Calu3 (cell line): ENCODE data around the gene PSMC3. TPM values are rescaled to one million over a fixed set of nuclear protein-coding genes. Genes with fewer than 3 reads are reported as not detected.

Experiments used
- BruUV-seq: library from RNA; stranded (reverse); fragments of 400-500 nt; replicated peaks from 2 replicates; lab custom pipeline; 2021; lab: Mats Ljungman, UMichigan
- CTCF ChIA-PET: fragments of 300-600 bp; sonication (Branson Sonifier 250); formaldehyde crosslinking; loops from one replicate; lab custom pipeline; 2022; ENCODE audit warnings: antibody characterized with exemption; lab: Charles Lee
- DNase-seq: peaks from one replicate; pipeline ENCODE4 v3.0.0; 2022
- H3K27ac Mint-ChIP-seq: one replicate; pipeline ENCODE4 v1.8.0; 2022; ENCODE audit warnings: mixed read lengths; ENCODE audit not compliant: unreplicated experiment
- H3K27me3 Mint-ChIP-seq: one replicate; pipeline ENCODE4 v1.8.0; 2022; ENCODE audit warnings: mixed read lengths; ENCODE audit not compliant: unreplicated experiment
- H3K36me3 Mint-ChIP-seq: one replicate; pipeline ENCODE4 v1.8.0; 2022; ENCODE audit warnings: mild to moderate bottlenecking, moderate library complexity, mixed read lengths; ENCODE audit not compliant: insufficient read depth, unreplicated experiment
- H3K4me1 Mint-ChIP-seq: one replicate; pipeline ENCODE4 v1.8.0; 2022; ENCODE audit warnings: mild to moderate bottlenecking, low read depth, mixed read lengths; ENCODE audit not compliant: unreplicated experiment
- H3K4me3 Mint-ChIP-seq: one replicate; pipeline ENCODE4 v1.8.0; 2022; ENCODE audit warnings: mild to moderate bottlenecking, low read depth, moderate library complexity, mixed read lengths; ENCODE audit not compliant: unreplicated experiment
- H3K9me3 Mint-ChIP-seq: one replicate; pipeline ENCODE4 v1.8.0; 2022; ENCODE audit warnings: low read depth, mixed read lengths; ENCODE audit not compliant: unreplicated experiment
- CTCF ChIP-seq: fragments of 200-600 bp; IDR thresholded peaks from one replicate; pipeline ENCODE4 v1.8.0; 2022; ENCODE audit warnings: antibody characterized with exemption; ENCODE audit not compliant: unreplicated experiment
- intact Hi-C: fragments of 100-400 bp; cut with micrococcal nuclease; formaldehyde crosslinking; loops from one replicate; pipeline ENCODE4 v1.10.0; 2022; ENCODE audit not compliant: unreplicated experiment
- total RNA-seq: library from RNA; stranded (reverse); gene quantifications from 2 replicates; pipeline ENCODE4 v1.2.3, GENCODE V29; 2022

PSMC3 gene
- total RNA-seq, 1 experiment from 2014 or later, result 173 TPM

- Mint-ChIP-seq H3K36me3 (no peaks in the 10 kb centered on the region), H3K27me3 (peaks cover 8% of the 10 kb centered on the region), H3K4me3 (no peak overlapping the region), H3K4me1 (no peaks in the 10 kb centered on the region), H3K27ac (no peak overlapping the region), H3K9me3 (no peaks in the 10 kb centered on the region)
- TF ChIP-seq CTCF, result no peak
- no TSS peak for BruUV-seq
- CTCF ChIA-PET, result no interaction called here
- intact Hi-C loops, result no loop called here
- DNase-seq, result no peak
Measured at GRCh38 chr11:47389577-47390421, 36.4 kb downstream of the PSMC3 start.

DNA sequence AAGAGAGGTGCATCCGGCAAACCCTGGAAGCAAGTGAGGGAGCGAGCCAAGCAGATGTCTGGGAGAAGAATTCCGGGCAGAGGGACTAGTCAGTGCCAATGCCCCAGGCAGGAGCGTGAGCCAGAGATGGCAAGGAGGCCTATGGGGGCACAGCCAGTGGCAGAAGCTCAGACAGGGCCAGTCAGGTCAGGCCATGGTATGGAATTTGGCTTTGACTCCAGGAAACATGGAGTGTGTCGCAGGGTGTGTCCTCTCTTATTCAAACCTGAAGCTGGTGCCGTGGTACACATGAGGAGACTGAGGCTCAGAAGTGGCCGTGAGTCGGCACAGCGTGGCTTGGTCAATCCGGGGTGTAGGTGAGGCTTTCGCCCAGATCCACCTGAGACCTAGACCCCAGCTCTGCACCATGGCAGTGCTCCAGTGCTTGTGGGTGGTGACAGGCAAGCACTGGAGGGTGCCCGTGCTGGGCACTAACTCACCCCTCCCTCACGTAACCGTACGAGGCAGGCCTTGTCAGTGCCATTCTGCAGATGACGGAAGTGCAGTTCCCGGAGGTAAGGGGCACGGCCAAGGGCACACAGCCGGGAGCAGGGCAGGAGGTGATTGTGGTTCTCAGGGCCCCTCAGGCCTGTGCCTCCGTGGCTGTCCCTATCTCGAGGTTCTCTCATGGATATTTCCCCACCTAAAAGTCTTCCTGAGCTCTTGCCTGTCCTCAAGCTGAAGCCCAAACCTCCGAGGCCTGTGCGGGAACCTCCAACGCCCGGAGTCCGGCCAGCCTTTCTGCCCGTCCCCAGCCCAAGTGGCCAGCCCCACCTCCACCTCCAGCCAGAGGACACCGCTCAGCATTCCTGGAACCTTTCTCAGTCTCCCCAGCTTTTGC lies 37.3 kb downstream of the PSMC3 start:
- H3K9me3 Mint-ChIP-seq, result no peaks in the 10 kb centered on the region
- intact Hi-C loops, result no loop called here
- H3K36me3 Mint-ChIP-seq, result no peaks in the 10 kb centered on the region
- no peak overlapping the region for H3K4me3 Mint-ChIP-seq
- H3K4me1 Mint-ChIP-seq, result no peaks in the 10 kb centered on the region
- no TSS peak for BruUV-seq
- CTCF ChIA-PET, result no interaction called here
- DNase-seq, result no peak
- H3K27ac Mint-ChIP-seq, result no peak overlapping the region
- peaks cover 8% of the 10 kb centered on the region for H3K27me3 Mint-ChIP-seq
- no peak for TF ChIP-seq CTCF

- no peak for DNase-seq
- H3K27me3 Mint-ChIP-seq, result peaks cover 15% of the 10 kb centered on the region
- CTCF ChIA-PET, result no interaction called here
- H3K27ac Mint-ChIP-seq, result no peak overlapping the region
- H3K4me3 Mint-ChIP-seq, result no peak overlapping the region
- H3K4me1 Mint-ChIP-seq, result no peaks in the 10 kb centered on the region
- no peaks in the 10 kb centered on the region for H3K9me3 Mint-ChIP-seq
- intact Hi-C loops, result no loop called here
- BruUV-seq, result no TSS peak
- TF ChIP-seq CTCF, result no peak
- H3K36me3 Mint-ChIP-seq, result no peaks in the 10 kb centered on the region
Measured at GRCh38 chr11:47387944-47388696, 38.1 kb downstream of the PSMC3 start.

GRCh38 chr11:47384498-47384897 lies 41.7 kb downstream of the PSMC3 start:
- intact Hi-C loops, result no loop called here
- no peaks in the 10 kb centered on the region for H3K36me3 Mint-ChIP-seq
- CTCF ChIA-PET, result no interaction called here
- H3K27me3 Mint-ChIP-seq, result peaks cover 21% of the 10 kb centered on the region
- no peak for DNase-seq
- no peak overlapping the region for H3K4me3 Mint-ChIP-seq
- no TSS peak for BruUV-seq
- H3K4me1 Mint-ChIP-seq, result no peaks in the 10 kb centered on the region
- TF ChIP-seq CTCF, result no peak
- no peaks in the 10 kb centered on the region for H3K9me3 Mint-ChIP-seq
- no peak overlapping the region for H3K27ac Mint-ChIP-seq
